HL-60 (cell line): Measurements from ENCODE around the gene RSPH3.

ENCODE experiments used
- CTCF ChIP-seq: IDR thresholded peaks from one replicate; pipeline ENCODE4 v1.5.1; 2011; ENCODE audit warnings: low read length, control low read depth, inconsistent platforms; ENCODE audit not compliant: insufficient read depth
- GABPA ChIP-seq: IDR thresholded peaks from 2 replicates; pipeline ENCODE4 v1.6.1; 2012; ENCODE audit warnings: low read depth
- POLR2AphosphoS5 ChIP-seq: IDR thresholded peaks from 2 replicates; pipeline ENCODE4 v1.6.1; 2012; ENCODE audit warnings: low read depth
- REST ChIP-seq: IDR thresholded peaks from 2 replicates; pipeline ENCODE4 v1.6.1; 2012; ENCODE audit warnings: low read depth; ENCODE audit not compliant: insufficient replicate concordance
- SPI1 ChIP-seq: IDR thresholded peaks from 2 replicates; pipeline ENCODE4 v1.6.1; 2012; ENCODE audit warnings: low read depth, mild to moderate bottlenecking, borderline replicate concordance

GRCh38 chr6:158972241-158973233, 27.5 kb downstream of the RSPH3 start:
- TF ChIP-seq CTCF, result no peak
- TF ChIP-seq REST, result no peak
- TF ChIP-seq POLR2AphosphoS5, result no peak
- TF ChIP-seq GABPA, result no peak
- no peak for TF ChIP-seq SPI1
